ENCODE results near the gene LINGO4. TPM values are rescaled to one million over a fixed set of nuclear protein-coding genes. Genes with fewer than 3 reads are reported as not detected.

Gene LINGO4
- total RNA-seq, 4 donors from 2014 or later = 0.14 to 0.48 TPM; not detected in 2

DNA sequence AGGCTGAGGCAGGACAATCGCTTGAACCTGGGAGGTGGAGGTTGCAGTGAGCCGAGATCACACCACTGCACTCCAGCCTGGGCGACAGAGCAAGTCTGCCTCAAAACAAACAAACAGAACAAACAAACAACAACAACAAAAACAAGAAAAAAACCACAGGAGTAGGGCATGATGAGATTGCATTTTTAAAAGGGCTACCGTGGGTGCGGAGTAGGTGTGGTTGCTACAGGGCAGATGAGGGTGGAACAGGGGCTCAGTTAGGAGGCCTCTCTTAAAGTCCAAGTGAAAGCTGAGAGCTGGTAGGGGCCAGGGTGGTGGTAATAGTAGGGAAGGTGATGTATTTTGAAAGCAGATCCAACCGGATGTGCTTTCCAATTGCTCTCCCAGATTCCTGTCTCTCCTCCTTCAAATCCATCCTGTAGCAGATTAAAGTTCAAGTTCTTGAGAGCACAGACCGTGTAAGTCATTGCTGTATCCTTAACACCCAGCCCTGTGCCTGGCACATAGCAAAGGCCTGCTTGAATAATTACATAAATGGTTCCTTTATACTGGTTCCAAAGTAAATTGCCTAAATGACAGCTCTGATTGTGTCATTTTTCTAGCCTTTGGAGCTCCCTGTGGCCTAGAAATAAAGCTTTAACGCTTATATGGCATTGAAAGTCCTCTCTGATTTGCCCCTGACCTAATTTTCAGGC is 4.2 kb upstream of the LINGO4 start:
- Histone ChIP-seq H3K9me3 (no peaks in the 10 kb centered on the region), H3K27ac (no peak overlapping the region), H3K4me1 (no peaks in the 10 kb centered on the region), H3K27me3 (no peaks in the 10 kb centered on the region), H3K4me3 (no peak overlapping the region), H3K36me3 (no peaks in the 10 kb centered on the region)
- in situ Hi-C loops (cut with MboI; ENCODE audit: low pct_ligation_motif_present in 1 of 4, low pct_unique_long_range_greater_than_20kb in 1 of 4, low sequenced_read_pairs in 3 of 4) = no loop called here
- WGBS, 2 donors (ENCODE audit: low coverage in 1 of 2) = 65 to 81% methylated on average over 3 to 8 of the region's 8 CpGs
- intact Hi-C loops (cut with DNase I; ENCODE audit: low total_unique reads) = no loop called here
- TF ChIP-seq EP300 (IDR thresholded peaks at IDR 0.05; ENCODE audit: low read depth) = no peak
- TF ChIP-seq, protein P1, sequence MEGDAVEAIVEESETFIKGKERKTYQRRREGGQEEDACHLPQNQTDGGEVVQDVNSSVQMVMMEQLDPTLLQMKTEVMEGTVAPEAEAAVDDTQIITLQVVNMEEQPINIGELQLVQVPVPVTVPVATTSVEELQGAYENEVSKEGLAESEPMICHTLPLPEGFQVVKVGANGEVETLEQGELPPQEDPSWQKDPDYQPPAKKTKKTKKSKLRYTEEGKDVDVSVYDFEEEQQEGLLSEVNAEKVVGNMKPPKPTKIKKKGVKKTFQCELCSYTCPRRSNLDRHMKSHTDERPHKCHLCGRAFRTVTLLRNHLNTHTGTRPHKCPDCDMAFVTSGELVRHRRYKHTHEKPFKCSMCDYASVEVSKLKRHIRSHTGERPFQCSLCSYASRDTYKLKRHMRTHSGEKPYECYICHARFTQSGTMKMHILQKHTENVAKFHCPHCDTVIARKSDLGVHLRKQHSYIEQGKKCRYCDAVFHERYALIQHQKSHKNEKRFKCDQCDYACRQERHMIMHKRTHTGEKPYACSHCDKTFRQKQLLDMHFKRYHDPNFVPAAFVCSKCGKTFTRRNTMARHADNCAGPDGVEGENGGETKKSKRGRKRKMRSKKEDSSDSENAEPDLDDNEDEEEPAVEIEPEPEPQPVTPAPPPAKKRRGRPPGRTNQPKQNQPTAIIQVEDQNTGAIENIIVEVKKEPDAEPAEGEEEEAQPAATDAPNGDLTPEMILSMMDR (IDR thresholded peaks at IDR 0.05) = no peak
- no peak for TF ChIP-seq POLR2AphosphoS5 (IDR thresholded peaks at IDR 0.05)
- no peak for TF ChIP-seq POLR2A (IDR thresholded peaks at IDR 0.05)
- DNase-seq = no peak

DNA sequence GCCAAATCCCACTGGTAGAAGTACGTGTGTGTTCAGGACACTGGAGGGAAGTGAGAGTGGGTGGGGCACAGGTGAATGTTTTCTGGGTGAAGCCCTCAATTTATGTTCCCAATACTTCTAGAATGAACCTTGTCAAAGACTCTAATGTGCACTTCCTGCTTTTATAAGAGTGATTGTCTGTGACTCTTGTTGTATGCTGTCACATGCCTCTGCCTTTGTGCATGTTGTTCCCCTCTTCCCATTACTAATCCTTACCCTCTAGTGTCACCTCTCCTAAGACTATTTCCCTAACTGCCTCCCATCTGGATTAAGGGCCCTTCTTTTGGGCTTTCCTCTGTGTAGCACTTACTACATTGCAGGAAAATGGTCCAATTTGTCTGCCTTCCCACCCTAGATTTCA is 2.5 kb upstream of the LINGO4 start:
- 76% methylated on average over 1 of the region's 1 CpG; no CpG with 5 or more reads in 1 of the 2 donors for WGBS, 2 donors (ENCODE audit: low coverage in 1 of 2)
- Histone ChIP-seq H3K4me1 (no peaks in the 10 kb centered on the region), H3K4me3 (no peak overlapping the region), H3K27me3 (no peaks in the 10 kb centered on the region), H3K27ac (no peak overlapping the region), H3K36me3 (no peaks in the 10 kb centered on the region), H3K9me3 (no peaks in the 10 kb centered on the region)
- TF ChIP-seq POLR2AphosphoS5 (IDR thresholded peaks at IDR 0.05) = no peak
- TF ChIP-seq POLR2A (IDR thresholded peaks at IDR 0.05) = no peak
- TF ChIP-seq EP300 (IDR thresholded peaks at IDR 0.05; ENCODE audit: low read depth) = no peak
- TF ChIP-seq, protein P1 (IDR thresholded peaks at IDR 0.05) = no peak
- no peak for DNase-seq
- intact Hi-C loops (cut with DNase I; ENCODE audit: low total_unique reads) = no loop called here
- in situ Hi-C loops (cut with MboI; ENCODE audit: low pct_ligation_motif_present in 1 of 4, low pct_unique_long_range_greater_than_20kb in 1 of 4, low sequenced_read_pairs in 3 of 4) = no loop called here

DNA sequence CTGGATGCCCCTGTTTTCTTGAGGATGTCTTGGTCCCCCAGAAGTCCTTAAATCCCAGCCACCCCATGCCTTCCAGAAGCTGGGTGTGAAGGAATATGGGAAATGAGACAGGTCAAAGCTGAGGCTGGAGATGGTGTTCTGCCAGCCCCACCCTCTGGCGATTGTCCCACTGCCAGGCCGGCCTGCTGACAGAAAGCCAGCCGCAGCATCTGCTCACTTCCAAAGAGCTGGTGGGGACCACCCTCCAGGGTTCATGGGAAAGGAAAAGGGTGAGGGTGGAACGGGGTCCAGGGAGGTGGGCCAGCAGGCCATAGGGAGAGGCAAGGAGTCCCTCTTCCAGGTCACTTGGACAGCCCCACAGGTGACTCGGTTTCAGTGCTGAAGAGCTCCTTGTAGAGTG is 1.9 kb upstream of the LINGO4 start:
- WGBS, 2 donors (ENCODE audit: low coverage in 1 of 2) = 70% methylated on average over 5 of the region's 5 CpGs; no CpG with 5 or more reads in 1 of the 2 donors

DNA sequence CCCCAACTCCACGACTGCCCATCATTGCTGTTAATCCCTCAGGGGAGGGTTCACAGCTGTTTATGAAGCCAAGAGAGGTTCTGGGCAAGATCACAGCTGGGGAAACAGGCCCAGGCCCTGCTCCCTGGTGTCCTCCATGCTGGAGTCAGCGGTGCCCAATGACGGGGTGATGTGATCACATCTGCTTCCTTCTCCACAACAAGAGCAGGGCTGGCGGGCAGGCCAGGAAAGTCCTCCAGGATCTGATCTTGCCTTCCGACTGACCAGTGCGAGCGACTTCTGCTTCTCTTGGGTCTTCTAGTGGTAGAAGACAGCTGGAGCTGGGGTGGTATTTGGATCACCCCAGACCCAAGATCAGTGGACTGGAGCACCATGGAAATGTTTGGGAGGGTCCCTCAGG is 951 bp upstream of the LINGO4 start:
- no peaks in the 10 kb centered on the region for H3K36me3 ChIP-seq
- no peak for DNase-seq
- H3K4me3 ChIP-seq = no peak overlapping the region
- in situ Hi-C loops (cut with MboI; ENCODE audit: low pct_ligation_motif_present in 1 of 4, low pct_unique_long_range_greater_than_20kb in 1 of 4, low sequenced_read_pairs in 3 of 4) = no loop called here
- peaks cover 3% of the 10 kb centered on the region for H3K27me3 ChIP-seq
- no peak for TF ChIP-seq EP300 (IDR thresholded peaks at IDR 0.05; ENCODE audit: low read depth)
- no peak for TF ChIP-seq POLR2AphosphoS5 (IDR thresholded peaks at IDR 0.05)
- TF ChIP-seq POLR2A (IDR thresholded peaks at IDR 0.05) = no peak
- TF ChIP-seq, protein P1 (IDR thresholded peaks at IDR 0.05) = no peak
- intact Hi-C loops (cut with DNase I; ENCODE audit: low total_unique reads) = no loop called here
- H3K27ac ChIP-seq = no peak overlapping the region
- no peaks in the 10 kb centered on the region for H3K9me3 ChIP-seq
- no peaks in the 10 kb centered on the region for H3K4me1 ChIP-seq
- 57 to 68% methylated on average over 1 to 7 of the region's 7 CpGs for WGBS, 2 donors (ENCODE audit: low coverage in 1 of 2)

More for the DNA sequence above, 1.9 kb upstream of the LINGO4 start:
- Histone ChIP-seq H3K27ac (no peak overlapping the region), H3K9me3 (no peaks in the 10 kb centered on the region), H3K4me1 (no peaks in the 10 kb centered on the region), H3K4me3 (no peak overlapping the region), H3K27me3 (peaks cover under 1% of the 10 kb centered on the region), H3K36me3 (no peaks in the 10 kb centered on the region)
- no peak for TF ChIP-seq POLR2AphosphoS5 (IDR thresholded peaks at IDR 0.05)
- TF ChIP-seq POLR2A (IDR thresholded peaks at IDR 0.05) = no peak
- no peak for TF ChIP-seq EP300 (IDR thresholded peaks at IDR 0.05; ENCODE audit: low read depth)
- TF ChIP-seq, protein P1 (IDR thresholded peaks at IDR 0.05) = no peak
- intact Hi-C loops (cut with DNase I; ENCODE audit: low total_unique reads) = no loop called here
- no peak for DNase-seq
- in situ Hi-C loops (cut with MboI; ENCODE audit: low pct_ligation_motif_present in 1 of 4, low pct_unique_long_range_greater_than_20kb in 1 of 4, low sequenced_read_pairs in 3 of 4) = no loop called here

All from transverse colon (tissue), 4 donors.